Measurements from ENCODE around the gene SRD5A3. TPM values are rescaled to one million over a fixed set of nuclear protein-coding genes. Genes with fewer than 3 reads are reported as not detected.

The SRD5A3 gene
- total and polyA plus RNA-seq, 9 of the 15 experiments (the other 6 are each of a cell fraction or from before 2014, with no cell fraction given), result 2.5 to 37.0 (median 13.3) TPM

DNA sequence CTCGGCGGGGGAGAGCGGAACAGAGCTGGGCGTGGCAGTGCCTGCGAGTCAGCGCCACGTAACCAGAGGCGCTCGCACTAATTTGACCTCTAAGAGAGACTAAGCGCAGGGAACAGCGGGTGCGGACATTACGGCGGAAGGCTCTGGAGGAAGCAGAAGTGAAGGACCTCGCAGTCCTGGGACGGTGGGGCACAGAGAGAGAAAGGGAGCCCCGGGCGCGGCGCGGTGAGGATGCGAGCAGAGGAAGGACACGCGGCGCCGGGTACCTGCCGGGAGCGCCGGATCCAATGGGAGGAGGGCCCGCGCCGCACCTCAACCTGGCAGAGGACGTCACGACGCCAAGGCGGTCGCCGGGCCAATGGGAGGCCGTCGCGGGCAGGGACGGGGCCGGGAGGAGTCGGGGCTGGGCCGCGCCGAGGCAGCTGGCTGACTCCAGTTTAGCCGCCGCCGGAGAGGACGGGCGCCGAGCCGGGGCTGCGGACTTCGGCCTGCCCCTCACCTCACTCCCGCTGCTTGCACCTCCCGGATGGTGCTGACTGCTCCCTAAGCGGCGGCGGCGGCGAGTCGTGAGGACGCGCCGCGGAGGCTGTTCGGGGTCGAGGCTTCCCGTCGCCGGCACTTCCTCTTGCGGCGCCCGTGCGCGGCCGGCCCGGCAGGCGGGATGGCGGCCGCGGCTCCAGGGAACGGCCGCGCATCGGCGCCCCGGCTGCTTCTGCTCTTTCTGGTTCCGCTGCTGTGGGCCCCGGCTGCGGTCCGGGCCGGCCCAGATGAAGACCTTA lies 49.7 kb downstream of the SRD5A3 start, which contains the start of gene TMEM165 (continued):
- TF ChIP-seq, protein P1, sequence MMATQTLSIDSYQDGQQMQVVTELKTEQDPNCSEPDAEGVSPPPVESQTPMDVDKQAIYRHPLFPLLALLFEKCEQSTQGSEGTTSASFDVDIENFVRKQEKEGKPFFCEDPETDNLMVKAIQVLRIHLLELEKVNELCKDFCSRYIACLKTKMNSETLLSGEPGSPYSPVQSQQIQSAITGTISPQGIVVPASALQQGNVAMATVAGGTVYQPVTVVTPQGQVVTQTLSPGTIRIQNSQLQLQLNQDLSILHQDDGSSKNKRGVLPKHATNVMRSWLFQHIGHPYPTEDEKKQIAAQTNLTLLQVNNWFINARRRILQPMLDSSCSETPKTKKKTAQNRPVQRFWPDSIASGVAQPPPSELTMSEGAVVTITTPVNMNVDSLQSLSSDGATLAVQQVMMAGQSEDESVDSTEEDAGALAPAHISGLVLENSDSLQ (IDR thresholded peaks at IDR 0.05), result peak; percentile 55; the same call in 1 of the 2 replicates
- no peak for TF ChIP-seq ZBTB8A (IDR thresholded peaks at IDR 0.05; ENCODE audit: partially characterized antibody)
- TF ChIP-seq CHD1 (IDR thresholded peaks at IDR 0.05; ENCODE audit: low read length), result peak; percentile 60
- TF ChIP-seq, protein P2, sequence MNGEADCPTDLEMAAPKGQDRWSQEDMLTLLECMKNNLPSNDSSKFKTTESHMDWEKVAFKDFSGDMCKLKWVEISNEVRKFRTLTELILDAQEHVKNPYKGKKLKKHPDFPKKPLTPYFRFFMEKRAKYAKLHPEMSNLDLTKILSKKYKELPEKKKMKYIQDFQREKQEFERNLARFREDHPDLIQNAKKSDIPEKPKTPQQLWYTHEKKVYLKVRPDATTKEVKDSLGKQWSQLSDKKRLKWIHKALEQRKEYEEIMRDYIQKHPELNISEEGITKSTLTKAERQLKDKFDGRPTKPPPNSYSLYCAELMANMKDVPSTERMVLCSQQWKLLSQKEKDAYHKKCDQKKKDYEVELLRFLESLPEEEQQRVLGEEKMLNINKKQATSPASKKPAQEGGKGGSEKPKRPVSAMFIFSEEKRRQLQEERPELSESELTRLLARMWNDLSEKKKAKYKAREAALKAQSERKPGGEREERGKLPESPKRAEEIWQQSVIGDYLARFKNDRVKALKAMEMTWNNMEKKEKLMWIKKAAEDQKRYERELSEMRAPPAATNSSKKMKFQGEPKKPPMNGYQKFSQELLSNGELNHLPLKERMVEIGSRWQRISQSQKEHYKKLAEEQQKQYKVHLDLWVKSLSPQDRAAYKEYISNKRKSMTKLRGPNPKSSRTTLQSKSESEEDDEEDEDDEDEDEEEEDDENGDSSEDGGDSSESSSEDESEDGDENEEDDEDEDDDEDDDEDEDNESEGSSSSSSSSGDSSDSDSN (IDR thresholded peaks at IDR 0.05; ENCODE audit: borderline replicate concordance in 1 of 2, low read depth in 2 of 2, low read length in 2 of 2), result peak in 1 of 2 experiments; percentile 78; a peak in 1 of 4 replicates
- no peak for TF ChIP-seq ZNF644 (tag; IDR thresholded peaks at IDR 0.05; ENCODE audit: low read depth)
- TF ChIP-seq GABPB2 (CRISPR knock-in tag; conservative IDR thresholded peaks at IDR 0.05), result no peak
- TF ChIP-seq RBM15 (IDR thresholded peaks at IDR 0.05; ENCODE audit: insufficient read depth, low read length), result 0 out of 2 replicates have a peak, but pooled peaks have one; percentile 76
- TF ChIP-seq, protein P3, sequence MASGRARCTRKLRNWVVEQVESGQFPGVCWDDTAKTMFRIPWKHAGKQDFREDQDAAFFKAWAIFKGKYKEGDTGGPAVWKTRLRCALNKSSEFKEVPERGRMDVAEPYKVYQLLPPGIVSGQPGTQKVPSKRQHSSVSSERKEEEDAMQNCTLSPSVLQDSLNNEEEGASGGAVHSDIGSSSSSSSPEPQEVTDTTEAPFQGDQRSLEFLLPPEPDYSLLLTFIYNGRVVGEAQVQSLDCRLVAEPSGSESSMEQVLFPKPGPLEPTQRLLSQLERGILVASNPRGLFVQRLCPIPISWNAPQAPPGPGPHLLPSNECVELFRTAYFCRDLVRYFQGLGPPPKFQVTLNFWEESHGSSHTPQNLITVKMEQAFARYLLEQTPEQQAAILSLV (tag; IDR thresholded peaks at IDR 0.05), result no peak
- TF ChIP-seq KDM1A (IDR thresholded peaks at IDR 0.05), result no peak
- no peak for TF ChIP-seq ZNF696 (CRISPR knock-in tag; conservative IDR thresholded peaks at IDR 0.05)
- peak; percentile 44; the same call in 1 of the 2 replicates for TF ChIP-seq KLF13 (tag; IDR thresholded peaks at IDR 0.05; ENCODE audit: borderline replicate concordance, low read depth)
- TF ChIP-seq ZNF778 (CRISPR knock-in tag; IDR thresholded peaks at IDR 0.05), result no peak
- peak; percentile 78 for TF ChIP-seq POLR2AphosphoS5 (IDR thresholded peaks at IDR 0.05; ENCODE audit: control insufficient read depth, insufficient read depth, low read depth, low read length)
- no peak for TF ChIP-seq SETDB1 (IDR thresholded peaks at IDR 0.05; ENCODE audit: low read length)
- no peak for TF ChIP-seq THAP7 (CRISPR knock-in tag; IDR thresholded peaks at IDR 0.05)
- no peak for TF ChIP-seq SRSF1 (IDR thresholded peaks at IDR 0.05; ENCODE audit: low read depth, low read length)
- no peak for TF ChIP-seq PTRF (tag; IDR thresholded peaks at IDR 0.05)
- TF ChIP-seq SMAD4 (CRISPR knock-in tag; conservative IDR thresholded peaks at IDR 0.05), result no peak; the same call in 1 of the 2 replicates
- TF ChIP-seq PHB (CRISPR knock-in tag; IDR thresholded peaks at IDR 0.05), result no peak
- no peak for TF ChIP-seq KAT2B (IDR thresholded peaks at IDR 0.05; ENCODE audit: low read depth, low read length)
- no peak for TF ChIP-seq ZNF239 (CRISPR knock-in tag; IDR thresholded peaks at IDR 0.05)
- peak; percentile 93 for TF ChIP-seq L3MBTL2 (IDR thresholded peaks at IDR 0.05)
- peak; percentile 74 for TF ChIP-seq HDAC2 (IDR thresholded peaks at IDR 0.05)
- peak; percentile 85 for TF ChIP-seq MTA3 (IDR thresholded peaks at IDR 0.05; ENCODE audit: borderline replicate concordance)
- TF ChIP-seq ZNF134 (CRISPR knock-in tag; conservative IDR thresholded peaks at IDR 0.05), result no peak
